HepG2 (cell line): ENCODE results near the gene RNF25. TPM values are rescaled to one million over a fixed set of nuclear protein-coding genes. Genes with fewer than 3 reads are reported as not detected.

Experiments used
- CERS6 ChIP-seq: sonication (generic); formaldehyde crosslinking; IDR thresholded peaks from 2 replicates; pipeline ENCODE4 v1.5.0; 2020; ENCODE audit warnings: missing genetic modification reagents
- ESRRA ChIP-seq: sonication (generic); formaldehyde crosslinking; IDR thresholded peaks from 2 replicates; pipeline ENCODE4 v1.5.1; 2020; ENCODE audit warnings: mild to moderate bottlenecking, low read depth, missing genetic modification reagents
- HMG20B ChIP-seq: conservative IDR thresholded peaks from 2 replicates; pipeline ENCODE4 v1.6.1; 2016; ENCODE audit warnings: missing genetic modification reagents, missing compliant biosample characterization
- KDM6A ChIP-seq: IDR thresholded peaks from 2 replicates; pipeline ENCODE4 v1.6.1; 2016; ENCODE audit warnings: low read depth
- KMT2B ChIP-seq: IDR thresholded peaks from 2 replicates; pipeline ENCODE4 v1.6.1; 2016; ENCODE audit warnings: missing genetic modification reagents, missing compliant biosample characterization
- NFKB2 ChIP-seq: sonication (generic); formaldehyde crosslinking; IDR thresholded peaks from 2 replicates; pipeline ENCODE4 v1.4.0; 2020; ENCODE audit warnings: missing genetic modification reagents, borderline replicate concordance
- RFX3 ChIP-seq: IDR thresholded peaks from 2 replicates; pipeline ENCODE4 v1.6.1; 2016; ENCODE audit warnings: missing biosample characterization, missing genetic modification reagents
- SRSF9 ChIP-seq: fragments of 200-400 bp; formaldehyde crosslinking; IDR thresholded peaks from 2 replicates; pipeline ENCODE4 v1.6.1; 2018; ENCODE audit warnings: borderline replicate concordance, mild to moderate bottlenecking, low read depth, low read length; ENCODE audit not compliant: insufficient read depth, poor library complexity, severe bottlenecking
- TEF ChIP-seq: sonication (generic); formaldehyde crosslinking; IDR thresholded peaks from 2 replicates; pipeline ENCODE4 v1.5.0; 2020; ENCODE audit warnings: missing genetic modification reagents
- TMF1 ChIP-seq: sonication (generic); formaldehyde crosslinking; IDR thresholded peaks from 2 replicates; pipeline ENCODE4 v1.8.1; 2022; ENCODE audit warnings: low read depth, missing genetic modification reagents
- UBTF ChIP-seq: sonication (generic); formaldehyde crosslinking; IDR thresholded peaks from 2 replicates; pipeline ENCODE4 v1.4.0; 2020; ENCODE audit warnings: mild to moderate bottlenecking, missing genetic modification reagents
- ZBTB8A ChIP-seq: sonication (generic); formaldehyde crosslinking; IDR thresholded peaks from 2 replicates; pipeline ENCODE4 v1.4.0; 2020; ENCODE audit warnings: mild to moderate bottlenecking, low read depth, missing genetic modification reagents, borderline replicate concordance
- ZNF501 ChIP-seq: sonication (generic); formaldehyde crosslinking; IDR thresholded peaks from 2 replicates; pipeline ENCODE4 v1.5.1; 2020; ENCODE audit warnings: mild to moderate bottlenecking, moderate library complexity, missing genetic modification reagents
- ZNF547 ChIP-seq: sonication (generic); formaldehyde crosslinking; IDR thresholded peaks from 2 replicates; pipeline ENCODE4 v1.5.1; 2020; ENCODE audit warnings: mild to moderate bottlenecking, missing genetic modification reagents
- ZNF567 ChIP-seq: sonication (generic); formaldehyde crosslinking; IDR thresholded peaks from 2 replicates; pipeline ENCODE4 v1.8.1; 2023; ENCODE audit warnings: mild to moderate bottlenecking, missing genetic modification reagents, borderline replicate concordance
- polyA plus RNA-seq, 8 experiments: library from polyadenylated mRNA; depleted of rRNA in 3 of 8; stranded (reverse) in 7 of 8; unstranded in 1 of 8; fragments of >200 nt; fragmentation: Illumina TruSeq in 4 of 8; extraction: Trizol in 4 of 8; gene quantifications; 2 replicates each; pipeline versions ENCODE4 v1.2.1 to v1.2.3, GENCODE V29; 2011 to 2016; ENCODE audit warnings: low read depth in 4 of 8, missing spikeins in 1 of 8, mixed read lengths in 1 of 8; ENCODE audit not compliant: insufficient read depth in 1 of 8
- total RNA-seq, 5 experiments: library from RNA; depleted of rRNA; stranded (reverse); fragments of >200 nt; fragmentation: Illumina TruSeq; extraction: Trizol; gene quantifications; 2 replicates each; pipeline ENCODE4 v1.2.3, GENCODE V29; 2016; ENCODE audit warnings: low read depth in 1 of 5
- TF ChIP-seq, protein P1 (sequence below): sonication (generic); formaldehyde crosslinking; IDR thresholded peaks from 2 replicates; pipeline ENCODE4 v1.9.0; 2021; ENCODE audit warnings: missing genetic modification reagents, borderline replicate concordance
- TF ChIP-seq, protein P2 (sequence below): sonication (generic); formaldehyde crosslinking; IDR thresholded peaks from 2 replicates; pipeline ENCODE4 v1.5.0; 2020; ENCODE audit warnings: mild to moderate bottlenecking, missing genetic modification reagents
- TF ChIP-seq, protein P3 (sequence below): fragments of 450-650 bp; IDR thresholded peaks from 2 replicates; pipeline ENCODE4 v1.6.1; 2016

Gene RNF25
- total and polyA plus RNA-seq, 2 of the 13 experiments (the other 11 are each of a cell fraction or from before 2014, with no cell fraction given), result 37.0 to 87.6 TPM

DNA sequence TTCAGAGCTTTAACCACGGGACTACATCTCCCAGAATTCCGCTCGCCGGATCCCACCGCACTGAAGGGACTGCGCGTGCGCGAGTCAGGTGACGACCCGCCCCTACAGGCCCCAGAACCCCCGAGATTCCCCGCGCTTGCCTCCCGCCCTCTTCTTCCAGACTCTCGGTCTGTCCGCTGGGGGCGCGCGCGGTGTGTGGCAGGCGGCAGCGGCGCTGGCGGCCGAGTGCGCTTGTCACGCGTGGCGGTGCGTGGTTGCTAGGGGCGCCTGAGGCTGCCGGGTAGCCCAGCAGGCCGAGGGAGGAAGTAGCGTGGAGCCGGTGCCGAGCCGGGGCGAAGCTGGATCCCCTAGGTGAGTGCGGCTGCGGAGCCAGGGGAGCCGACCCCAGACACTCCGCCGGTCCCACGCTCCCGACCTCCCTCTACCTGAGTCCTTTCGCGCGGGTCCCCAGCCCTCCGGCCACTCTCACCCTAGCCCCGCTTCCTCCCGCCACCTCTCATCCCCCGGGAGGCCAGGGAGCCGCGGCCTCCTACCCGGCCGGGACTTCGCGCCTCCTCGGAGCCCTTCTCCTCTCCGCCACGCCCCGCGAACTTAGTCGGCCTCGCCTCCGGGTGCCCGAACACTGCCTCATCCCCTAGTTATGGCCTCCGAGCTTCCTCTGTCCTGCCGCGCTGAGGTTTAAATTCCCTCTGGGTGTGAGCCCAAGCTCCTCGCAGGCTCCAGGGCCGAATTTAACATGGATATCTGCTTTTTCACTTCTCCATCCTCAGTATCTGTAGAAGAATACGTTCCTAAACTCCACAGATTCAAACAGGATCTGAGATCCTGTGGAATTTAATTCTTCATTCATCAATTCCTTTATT lies 39.1 kb upstream of the RNF25 start, which contains the start of gene TTLL4 (continued):
- peak; percentile 93 for TF ChIP-seq ZNF547
- peak; percentile 93 for TF ChIP-seq KMT2B (CRISPR knock-in tag)
- TF ChIP-seq ZNF567 (CRISPR knock-in tag), result peak; percentile 99
- TF ChIP-seq, protein P1, sequence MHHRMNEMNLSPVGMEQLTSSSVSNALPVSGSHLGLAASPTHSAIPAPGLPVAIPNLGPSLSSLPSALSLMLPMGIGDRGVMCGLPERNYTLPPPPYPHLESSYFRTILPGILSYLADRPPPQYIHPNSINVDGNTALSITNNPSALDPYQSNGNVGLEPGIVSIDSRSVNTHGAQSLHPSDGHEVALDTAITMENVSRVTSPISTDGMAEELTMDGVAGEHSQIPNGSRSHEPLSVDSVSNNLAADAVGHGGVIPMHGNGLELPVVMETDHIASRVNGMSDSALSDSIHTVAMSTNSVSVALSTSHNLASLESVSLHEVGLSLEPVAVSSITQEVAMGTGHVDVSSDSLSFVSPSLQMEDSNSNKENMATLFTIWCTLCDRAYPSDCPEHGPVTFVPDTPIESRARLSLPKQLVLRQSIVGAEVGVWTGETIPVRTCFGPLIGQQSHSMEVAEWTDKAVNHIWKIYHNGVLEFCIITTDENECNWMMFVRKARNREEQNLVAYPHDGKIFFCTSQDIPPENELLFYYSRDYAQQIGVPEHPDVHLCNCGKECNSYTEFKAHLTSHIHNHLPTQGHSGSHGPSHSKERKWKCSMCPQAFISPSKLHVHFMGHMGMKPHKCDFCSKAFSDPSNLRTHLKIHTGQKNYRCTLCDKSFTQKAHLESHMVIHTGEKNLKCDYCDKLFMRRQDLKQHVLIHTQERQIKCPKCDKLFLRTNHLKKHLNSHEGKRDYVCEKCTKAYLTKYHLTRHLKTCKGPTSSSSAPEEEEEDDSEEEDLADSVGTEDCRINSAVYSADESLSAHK (CRISPR knock-in tag), result no peak
- peak; percentile 99 for TF ChIP-seq ZNF501 (CRISPR knock-in tag)
- TF ChIP-seq RFX3, result peak; percentile 69
- peak; percentile 96 for TF ChIP-seq TMF1 (CRISPR knock-in tag)
- peak; percentile 97 for TF ChIP-seq NFKB2 (CRISPR knock-in tag)
- TF ChIP-seq UBTF, result peak; percentile 95
- no peak for TF ChIP-seq SRSF9
- peak; percentile 58; the same call in 1 of the 2 replicates for TF ChIP-seq ZBTB8A (CRISPR knock-in tag)
- TF ChIP-seq TEF, result 0 out of 2 replicates have a peak, but pooled peaks have one; percentile 13
- TF ChIP-seq HMG20B, result no peak
- no peak for TF ChIP-seq CERS6 (CRISPR knock-in tag)
- TF ChIP-seq, protein P2, sequence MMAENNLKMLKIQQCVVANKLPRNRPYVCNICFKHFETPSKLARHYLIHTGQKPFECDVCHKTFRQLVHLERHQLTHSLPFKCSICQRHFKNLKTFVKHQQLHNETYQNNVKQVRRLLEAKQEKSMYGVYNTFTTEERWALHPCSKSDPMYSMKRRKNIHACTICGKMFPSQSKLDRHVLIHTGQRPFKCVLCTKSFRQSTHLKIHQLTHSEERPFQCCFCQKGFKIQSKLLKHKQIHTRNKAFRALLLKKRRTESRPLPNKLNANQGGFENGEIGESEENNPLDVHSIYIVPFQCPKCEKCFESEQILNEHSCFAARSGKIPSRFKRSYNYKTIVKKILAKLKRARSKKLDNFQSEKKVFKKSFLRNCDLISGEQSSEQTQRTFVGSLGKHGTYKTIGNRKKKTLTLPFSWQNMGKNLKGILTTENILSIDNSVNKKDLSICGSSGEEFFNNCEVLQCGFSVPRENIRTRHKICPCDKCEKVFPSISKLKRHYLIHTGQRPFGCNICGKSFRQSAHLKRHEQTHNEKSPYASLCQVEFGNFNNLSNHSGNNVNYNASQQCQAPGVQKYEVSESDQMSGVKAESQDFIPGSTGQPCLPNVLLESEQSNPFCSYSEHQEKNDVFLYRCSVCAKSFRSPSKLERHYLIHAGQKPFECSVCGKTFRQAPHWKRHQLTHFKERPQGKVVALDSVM (CRISPR knock-in tag), result peak; percentile 94
- TF ChIP-seq, protein P3, sequence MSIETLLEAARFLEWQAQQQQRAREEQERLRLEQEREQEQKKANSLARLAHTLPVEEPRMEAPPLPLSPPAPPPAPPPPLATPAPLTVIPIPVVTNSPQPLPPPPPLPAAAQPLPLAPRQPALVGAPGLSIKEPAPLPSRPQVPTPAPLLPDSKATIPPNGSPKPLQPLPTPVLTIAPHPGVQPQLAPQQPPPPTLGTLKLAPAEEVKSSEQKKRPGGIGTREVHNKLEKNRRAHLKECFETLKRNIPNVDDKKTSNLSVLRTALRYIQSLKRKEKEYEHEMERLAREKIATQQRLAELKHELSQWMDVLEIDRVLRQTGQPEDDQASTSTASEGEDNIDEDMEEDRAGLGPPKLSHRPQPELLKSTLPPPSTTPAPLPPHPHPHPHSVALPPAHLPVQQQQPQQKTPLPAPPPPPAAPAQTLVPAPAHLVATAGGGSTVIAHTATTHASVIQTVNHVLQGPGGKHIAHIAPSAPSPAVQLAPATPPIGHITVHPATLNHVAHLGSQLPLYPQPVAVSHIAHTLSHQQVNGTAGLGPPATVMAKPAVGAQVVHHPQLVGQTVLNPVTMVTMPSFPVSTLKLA, result peak; percentile 56
- no peak for TF ChIP-seq KDM6A (CRISPR knock-in tag)
- peak; percentile 74; the same call in 1 of the 2 replicates for TF ChIP-seq ESRRA (CRISPR knock-in tag)
